ENCODE results near the gene GTF3A. TPM values are rescaled to one million over a fixed set of nuclear protein-coding genes. Genes with fewer than 3 reads are reported as not detected.

GTF3A gene
- total and polyA plus RNA-seq, 8 donors: 66.6 to 124 (median 77.5) TPM

DNA sequence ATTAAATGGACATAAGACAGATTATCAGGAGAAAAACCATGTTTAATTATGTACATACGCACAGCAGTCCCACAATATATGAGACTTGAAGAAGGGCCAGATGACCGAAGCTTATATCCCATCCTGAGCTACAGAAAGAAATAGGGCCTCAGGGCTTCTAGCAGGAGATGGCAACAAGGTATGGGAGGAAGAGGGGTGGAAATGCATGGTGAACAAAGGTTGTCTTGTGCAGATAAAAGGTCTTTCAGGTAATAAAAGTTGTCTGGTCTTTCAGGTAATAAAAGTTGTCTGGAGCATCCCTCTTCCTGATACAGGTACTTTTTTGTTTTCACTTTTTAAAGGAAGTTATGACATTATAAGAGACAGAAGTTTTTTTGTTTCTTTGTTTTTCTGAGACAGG is 15.4 kb upstream of the GTF3A start:
- H3K9me3 ChIP-seq: no peaks in the 10 kb centered on the region
- TF ChIP-seq, protein P1, sequence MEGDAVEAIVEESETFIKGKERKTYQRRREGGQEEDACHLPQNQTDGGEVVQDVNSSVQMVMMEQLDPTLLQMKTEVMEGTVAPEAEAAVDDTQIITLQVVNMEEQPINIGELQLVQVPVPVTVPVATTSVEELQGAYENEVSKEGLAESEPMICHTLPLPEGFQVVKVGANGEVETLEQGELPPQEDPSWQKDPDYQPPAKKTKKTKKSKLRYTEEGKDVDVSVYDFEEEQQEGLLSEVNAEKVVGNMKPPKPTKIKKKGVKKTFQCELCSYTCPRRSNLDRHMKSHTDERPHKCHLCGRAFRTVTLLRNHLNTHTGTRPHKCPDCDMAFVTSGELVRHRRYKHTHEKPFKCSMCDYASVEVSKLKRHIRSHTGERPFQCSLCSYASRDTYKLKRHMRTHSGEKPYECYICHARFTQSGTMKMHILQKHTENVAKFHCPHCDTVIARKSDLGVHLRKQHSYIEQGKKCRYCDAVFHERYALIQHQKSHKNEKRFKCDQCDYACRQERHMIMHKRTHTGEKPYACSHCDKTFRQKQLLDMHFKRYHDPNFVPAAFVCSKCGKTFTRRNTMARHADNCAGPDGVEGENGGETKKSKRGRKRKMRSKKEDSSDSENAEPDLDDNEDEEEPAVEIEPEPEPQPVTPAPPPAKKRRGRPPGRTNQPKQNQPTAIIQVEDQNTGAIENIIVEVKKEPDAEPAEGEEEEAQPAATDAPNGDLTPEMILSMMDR (IDR thresholded peaks at IDR 0.05): no peak
- intact Hi-C loops (cut with DNase I): no loop called here
- H3K27me3 ChIP-seq: peaks cover 0 to 5% of the 10 kb centered on the region in 2 donors
- H3K4me1 ChIP-seq: no peaks in the 10 kb centered on the region
- no peak overlapping the region for H3K27ac ChIP-seq
- no peak for ATAC-seq
- no peaks in the 10 kb centered on the region for H3K36me3 ChIP-seq
- DNase-seq: no peak
- H3K4me3 ChIP-seq: no peak overlapping the region

DNA sequence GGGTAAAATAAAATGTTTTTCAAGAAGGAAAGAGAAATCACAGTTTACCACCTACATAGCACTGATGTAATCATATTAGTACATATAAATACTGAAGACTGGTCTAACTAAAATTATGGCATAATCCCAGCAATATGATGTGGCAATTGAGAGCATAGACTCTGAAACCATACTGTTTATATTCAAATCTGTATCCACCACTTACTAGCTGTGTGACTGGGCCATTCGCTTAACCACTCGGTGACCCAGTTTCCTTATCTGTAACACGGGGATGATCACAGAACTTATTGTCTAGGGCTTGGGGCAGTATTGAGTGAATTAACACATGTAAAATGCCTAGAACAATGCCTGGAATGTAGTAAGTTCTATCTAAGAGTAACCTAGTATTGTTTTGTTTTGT is 13.1 kb upstream of the GTF3A start:
- no peak overlapping the region for H3K27ac ChIP-seq
- no peak overlapping the region for H3K4me3 ChIP-seq
- TF ChIP-seq, protein P1 (IDR thresholded peaks at IDR 0.05): no peak
- no peaks in the 10 kb centered on the region for H3K9me3 ChIP-seq
- no peaks in the 10 kb centered on the region for H3K4me1 ChIP-seq
- intact Hi-C loops (cut with DNase I): no loop called here
- ATAC-seq: no peak
- DNase-seq: no peak
- H3K36me3 ChIP-seq: no peaks in the 10 kb centered on the region
- H3K27me3 ChIP-seq: peaks cover 0 to 5% of the 10 kb centered on the region in 2 donors

DNA sequence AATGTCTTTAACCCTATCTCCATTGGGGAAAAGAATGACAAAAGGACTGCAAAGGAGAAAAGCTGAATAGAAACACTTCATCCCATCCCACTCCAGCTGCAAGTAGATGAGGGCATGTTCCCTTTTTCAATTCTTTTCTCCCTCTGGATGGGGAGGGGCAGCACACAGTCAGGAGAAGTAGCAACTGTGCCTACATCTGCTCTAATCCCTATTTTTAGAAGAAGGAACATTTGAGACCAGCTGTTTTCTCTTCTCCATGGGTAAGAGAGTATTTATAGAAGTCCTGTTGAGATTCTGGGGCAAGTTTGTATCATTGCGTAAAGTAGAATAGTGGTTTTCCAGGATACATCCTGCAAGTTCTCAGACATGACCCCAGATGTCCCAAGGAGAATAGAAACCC is 9.3 kb upstream of the GTF3A start:
- no peaks in the 10 kb centered on the region for H3K36me3 ChIP-seq
- TF ChIP-seq, protein P1 (IDR thresholded peaks at IDR 0.05): no peak

DNA sequence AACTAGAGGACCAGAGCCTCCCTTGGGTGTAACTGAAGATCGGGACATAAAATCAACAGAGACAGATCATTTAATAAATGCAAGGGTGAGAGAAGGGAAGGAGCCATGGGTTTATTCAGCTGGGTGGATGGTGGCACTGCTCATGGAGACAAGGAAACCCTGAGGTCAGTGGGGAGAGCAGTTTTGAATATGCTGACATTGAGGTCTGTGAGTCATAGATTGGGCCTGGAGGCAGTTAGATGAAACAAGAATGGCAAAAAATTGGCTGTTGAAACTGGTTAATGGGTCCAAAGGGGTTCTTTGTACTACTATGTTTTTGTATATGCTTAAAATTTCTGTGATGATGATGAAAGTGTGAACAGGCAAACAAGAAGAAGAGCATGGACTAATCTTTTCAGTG is 5.1 kb upstream of the GTF3A start:
- H3K4me1 ChIP-seq: peaks cover 0 to 7% of the 10 kb centered on the region in 2 donors
- intact Hi-C loops (cut with DNase I): no loop called here
- TF ChIP-seq, protein P1 (IDR thresholded peaks at IDR 0.05): no peak
- H3K27ac ChIP-seq: no peak overlapping the region
- no peak overlapping the region for H3K4me3 ChIP-seq
- no peak for DNase-seq
- no peaks in the 10 kb centered on the region for H3K36me3 ChIP-seq
- no peak for ATAC-seq
- no peaks in the 10 kb centered on the region for H3K9me3 ChIP-seq
- H3K27me3 ChIP-seq: no peaks in the 10 kb centered on the region

More for the DNA sequence above, 9.3 kb upstream of the GTF3A start:
- ATAC-seq (no peak), DNase-seq (no peak)
- Histone ChIP-seq H3K27ac (no peak overlapping the region), H3K4me1 (no peaks in the 10 kb centered on the region), H3K4me3 (no peak overlapping the region), H3K27me3 (peaks cover 0 to 5% of the 10 kb centered on the region in 2 donors), H3K9me3 (no peaks in the 10 kb centered on the region)
- intact Hi-C loops (cut with DNase I): no loop called here

DNA sequence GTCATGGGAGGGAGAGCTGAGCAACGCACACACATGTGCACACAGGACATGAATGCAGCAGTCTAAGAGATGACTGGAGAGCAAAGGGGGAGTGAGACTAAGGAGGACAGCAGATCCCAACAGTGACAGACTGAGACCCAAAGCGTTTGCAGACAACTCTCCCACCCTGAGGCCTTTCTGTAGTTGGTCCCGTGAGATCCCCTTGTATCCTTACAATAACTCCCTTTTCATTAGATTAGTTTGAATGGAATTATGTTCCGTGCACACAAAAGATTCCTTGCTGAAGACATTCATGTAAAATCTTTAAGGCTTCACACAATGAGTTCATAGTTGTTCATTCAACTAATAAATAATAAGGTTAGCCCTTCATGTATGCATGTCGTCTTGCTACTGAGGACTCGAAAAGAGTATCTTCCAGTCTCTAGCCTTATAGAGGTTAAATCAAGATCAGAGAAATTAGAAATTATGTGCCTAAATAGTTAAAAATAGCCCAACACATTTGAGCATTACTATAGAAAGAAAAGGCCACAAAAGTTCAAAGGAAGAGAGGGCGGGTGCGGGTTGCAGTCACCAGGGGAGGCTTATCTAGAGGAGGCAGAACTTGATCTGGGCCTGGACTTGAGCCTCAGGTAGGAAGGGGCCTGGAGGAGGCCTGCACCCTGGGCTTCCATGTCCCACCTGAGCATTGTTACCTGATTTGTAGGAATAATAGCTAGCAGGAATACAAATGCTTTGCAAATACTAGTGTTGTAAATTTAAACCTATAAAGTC is 3.1 kb upstream of the GTF3A start:
- H3K4me3 ChIP-seq: no peak overlapping the region
- DNase-seq (no peak), ATAC-seq (no peak)
- TF ChIP-seq, protein P1 (IDR thresholded peaks at IDR 0.05): no peak
- H3K4me1 ChIP-seq: peaks cover 12 to 24% of the 10 kb centered on the region in 2 donors
- no peaks in the 10 kb centered on the region for H3K27me3 ChIP-seq
- no peak overlapping the region for H3K27ac ChIP-seq
- intact Hi-C loops (cut with DNase I): no loop called here
- H3K36me3 ChIP-seq: no peaks in the 10 kb centered on the region
- H3K9me3 ChIP-seq: no peaks in the 10 kb centered on the region
